Glutamatergic neuron (in vitro differentiated cells): ENCODE results near the gene GNA12. TPM values are rescaled to one million over a fixed set of nuclear protein-coding genes. Genes with fewer than 3 reads are reported as not detected.
A peak's percentile ranks its signal among the peaks of the same experiment; 100 is the strongest.

Experiments
- DNase-seq: peaks from one replicate; pipeline ENCODE4 v3.0.0; 2022
- H3K27ac Mint-ChIP-seq: one replicate; pipeline ENCODE4 v1.8.0; 2020; ENCODE audit warnings: mild to moderate bottlenecking, mixed read lengths, inconsistent platforms; ENCODE audit not compliant: unreplicated experiment
- H3K27me3 Mint-ChIP-seq: one replicate; pipeline ENCODE4 v1.8.0; 2020; ENCODE audit warnings: mild to moderate bottlenecking, moderate library complexity, mixed read lengths, inconsistent platforms; ENCODE audit not compliant: unreplicated experiment
- H3K36me3 Mint-ChIP-seq: one replicate; pipeline ENCODE4 v1.8.0; 2020; ENCODE audit warnings: mild to moderate bottlenecking, mixed read lengths, inconsistent platforms; ENCODE audit not compliant: unreplicated experiment
- H3K4me1 Mint-ChIP-seq: one replicate; pipeline ENCODE4 v1.8.0; 2020; ENCODE audit warnings: mild to moderate bottlenecking, low read depth, mixed read lengths, inconsistent platforms; ENCODE audit not compliant: unreplicated experiment
- H3K4me3 Mint-ChIP-seq: one replicate; pipeline ENCODE4 v1.8.0; 2020; ENCODE audit warnings: mild to moderate bottlenecking, mixed read lengths, inconsistent platforms; ENCODE audit not compliant: unreplicated experiment
- H3K9me3 Mint-ChIP-seq: one replicate; pipeline ENCODE4 v1.8.0; 2020; ENCODE audit warnings: mild to moderate bottlenecking, moderate library complexity, mixed read lengths, inconsistent platforms; ENCODE audit not compliant: unreplicated experiment
- CTCF ChIP-seq: fragments of 200-600 bp; sonication (generic); IDR thresholded peaks from one replicate; pipeline ENCODE4 v1.5.0; 2021; ENCODE audit not compliant: partially characterized antibody, unreplicated experiment
- total RNA-seq: library from RNA; stranded (reverse); fragmentation: NEBNext Ultra II Directional; extraction: Animal tissue kit (Norgen Biotek cat#: 25700); gene quantifications from one replicate; pipeline ENCODE4 v1.2.1, GENCODE V29; 2021; ENCODE audit not compliant: unreplicated experiment

GNA12 gene
- total RNA-seq, 1 donor from 2014 or later = 66.2 TPM

DNA sequence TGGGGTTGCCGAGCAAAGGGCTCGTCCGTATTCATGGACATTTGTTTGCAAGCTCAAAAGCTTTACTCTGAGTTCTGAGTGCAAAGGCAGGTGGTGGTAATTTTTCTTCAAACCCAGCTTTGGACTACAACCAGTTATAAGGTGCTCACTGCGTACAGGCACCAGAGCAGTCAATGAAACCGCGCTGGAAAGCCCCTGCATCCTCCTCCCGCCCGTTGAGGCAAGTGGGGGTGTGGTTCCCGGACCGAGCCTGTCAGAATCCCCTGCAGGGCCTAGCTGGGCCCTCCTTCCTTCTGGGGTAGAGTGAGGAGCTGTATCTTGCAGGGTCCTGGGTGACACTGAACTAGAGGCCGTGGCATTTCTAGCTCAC lies 133.8 kb downstream of the GNA12 start:
- peaks cover 19% of the 10 kb centered on the region for H3K4me1 Mint-ChIP-seq
- H3K27me3 Mint-ChIP-seq = peaks cover 9% of the 10 kb centered on the region
- TF ChIP-seq CTCF = no peak
- no peaks in the 10 kb centered on the region for H3K36me3 Mint-ChIP-seq
- no peak overlapping the region for H3K27ac Mint-ChIP-seq
- no peak overlapping the region for H3K4me3 Mint-ChIP-seq
- DNase-seq = no peak
- H3K9me3 Mint-ChIP-seq = peaks cover 4% of the 10 kb centered on the region

- Mint-ChIP-seq H3K36me3 (no peaks in the 10 kb centered on the region), H3K4me3 (no peak overlapping the region), H3K27ac (no peak overlapping the region), H3K4me1 (peaks cover 14% of the 10 kb centered on the region), H3K27me3 (peaks cover 7% of the 10 kb centered on the region), H3K9me3 (peaks cover 2% of the 10 kb centered on the region)
- TF ChIP-seq CTCF = peak; percentile 88
- peak; percentile 88 for DNase-seq
Observed at GRCh38 chr7:2709553-2710285, 134.4 kb downstream of the GNA12 start.

DNA sequence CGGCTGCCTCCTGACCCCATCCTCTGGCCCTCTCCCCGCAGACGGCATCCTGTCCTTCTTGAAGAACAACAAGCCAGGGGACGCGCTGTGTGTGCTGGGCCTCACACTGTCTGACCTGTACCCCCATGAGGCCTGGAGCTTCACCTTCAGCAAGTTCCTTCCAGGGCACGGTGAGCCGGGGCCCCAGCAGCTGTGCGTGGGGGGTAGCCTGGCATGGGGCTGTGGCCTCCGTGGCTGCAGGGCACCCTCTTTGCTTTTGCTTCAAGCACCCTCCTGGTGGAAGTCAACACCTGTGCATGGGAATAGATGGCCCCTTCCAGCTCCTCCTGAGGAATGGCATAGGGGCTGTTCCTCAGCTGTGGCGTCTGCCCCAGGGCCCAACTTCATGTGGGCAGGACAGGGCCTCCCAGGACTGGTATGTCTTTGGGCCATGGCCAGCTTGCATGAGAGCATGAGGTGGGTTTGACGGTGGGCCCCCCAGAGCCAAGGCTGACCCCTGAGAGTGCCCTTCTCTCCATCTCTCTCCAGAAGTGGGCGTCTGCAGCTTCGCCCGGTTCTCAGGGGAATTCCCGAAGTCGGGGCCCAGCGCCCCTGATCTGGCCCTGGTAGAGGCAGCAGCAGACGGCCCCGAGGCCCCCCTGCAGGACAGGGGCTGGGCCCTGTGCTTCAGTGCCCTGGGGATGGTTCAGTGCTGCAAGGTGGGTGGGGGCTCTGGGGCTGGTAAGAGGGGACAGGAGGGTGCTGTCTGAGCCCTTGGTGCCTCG lies 135.4 kb downstream of the GNA12 start:
- no peaks in the 10 kb centered on the region for H3K36me3 Mint-ChIP-seq
- peaks cover 7% of the 10 kb centered on the region for H3K27me3 Mint-ChIP-seq
- TF ChIP-seq CTCF = no peak
- no peak overlapping the region for H3K27ac Mint-ChIP-seq
- H3K4me3 Mint-ChIP-seq = no peak overlapping the region
- H3K4me1 Mint-ChIP-seq = peaks cover 7% of the 10 kb centered on the region
- peaks cover 2% of the 10 kb centered on the region for H3K9me3 Mint-ChIP-seq
- no peak for DNase-seq

DNA sequence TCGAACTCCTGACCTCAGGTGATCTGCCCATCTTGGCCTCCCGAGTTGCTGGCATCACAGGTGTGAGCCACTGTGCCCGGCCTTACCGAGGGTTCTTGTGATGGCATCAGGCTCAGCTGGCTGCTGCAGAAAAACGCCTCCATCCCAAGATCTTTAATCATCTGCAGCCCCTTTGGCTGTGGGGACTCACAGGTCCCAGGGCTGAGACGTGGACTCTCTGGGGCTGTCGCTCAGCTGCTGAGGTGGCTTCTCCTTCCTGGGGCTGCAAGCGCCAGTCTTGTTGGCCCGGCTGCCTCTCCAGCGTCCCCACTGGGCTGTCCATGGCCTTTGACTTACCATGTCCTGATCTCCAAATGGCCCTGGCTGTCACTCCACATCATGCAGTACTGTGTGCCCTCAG lies 136.1 kb downstream of the GNA12 start:
- peaks cover 7% of the 10 kb centered on the region for H3K27me3 Mint-ChIP-seq
- DNase-seq = no peak
- H3K36me3 Mint-ChIP-seq = no peaks in the 10 kb centered on the region
- no peak for TF ChIP-seq CTCF
- H3K4me1 Mint-ChIP-seq = peaks cover 5% of the 10 kb centered on the region
- H3K27ac Mint-ChIP-seq = no peak overlapping the region
- peaks cover 2% of the 10 kb centered on the region for H3K9me3 Mint-ChIP-seq
- H3K4me3 Mint-ChIP-seq = no peak overlapping the region

DNA sequence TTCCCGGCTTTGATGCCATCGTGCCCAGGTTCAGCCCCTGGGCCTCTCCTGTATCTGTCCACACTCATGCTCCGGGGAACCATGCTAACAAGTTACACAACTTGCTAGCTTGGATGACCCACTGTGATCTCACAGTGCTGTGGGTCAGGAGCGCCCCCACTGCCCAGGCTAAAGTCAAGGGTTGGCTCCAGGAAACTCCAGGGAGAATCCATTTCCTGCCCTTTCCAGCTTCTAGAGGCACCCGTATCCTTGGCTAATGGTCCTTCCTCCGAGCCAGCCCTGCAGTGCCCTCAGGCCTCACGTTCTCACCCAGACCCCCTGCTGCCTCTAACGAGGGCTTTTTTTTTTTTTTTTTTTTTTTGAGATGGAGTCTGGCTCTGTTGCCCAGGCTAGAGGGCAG lies 136.6 kb downstream of the GNA12 start:
- DNase-seq = no peak
- H3K9me3 Mint-ChIP-seq = peaks cover 2% of the 10 kb centered on the region
- H3K4me1 Mint-ChIP-seq = peaks cover 5% of the 10 kb centered on the region
- no peak overlapping the region for H3K4me3 Mint-ChIP-seq
- H3K27ac Mint-ChIP-seq = no peak overlapping the region
- H3K27me3 Mint-ChIP-seq = peaks cover 7% of the 10 kb centered on the region
- TF ChIP-seq CTCF = no peak
- H3K36me3 Mint-ChIP-seq = no peaks in the 10 kb centered on the region
